Measurements from ENCODE around the gene ADAMTS3.

GRCh38 chr4:72312032-72312650 lies 256.9 kb downstream of the ADAMTS3 start:
- TF ChIP-seq BACH2 (CRISPR knock-in tag; IDR thresholded peaks at IDR 0.05; ENCODE audit: borderline replicate concordance) = no peak
- TF ChIP-seq, protein P1, sequence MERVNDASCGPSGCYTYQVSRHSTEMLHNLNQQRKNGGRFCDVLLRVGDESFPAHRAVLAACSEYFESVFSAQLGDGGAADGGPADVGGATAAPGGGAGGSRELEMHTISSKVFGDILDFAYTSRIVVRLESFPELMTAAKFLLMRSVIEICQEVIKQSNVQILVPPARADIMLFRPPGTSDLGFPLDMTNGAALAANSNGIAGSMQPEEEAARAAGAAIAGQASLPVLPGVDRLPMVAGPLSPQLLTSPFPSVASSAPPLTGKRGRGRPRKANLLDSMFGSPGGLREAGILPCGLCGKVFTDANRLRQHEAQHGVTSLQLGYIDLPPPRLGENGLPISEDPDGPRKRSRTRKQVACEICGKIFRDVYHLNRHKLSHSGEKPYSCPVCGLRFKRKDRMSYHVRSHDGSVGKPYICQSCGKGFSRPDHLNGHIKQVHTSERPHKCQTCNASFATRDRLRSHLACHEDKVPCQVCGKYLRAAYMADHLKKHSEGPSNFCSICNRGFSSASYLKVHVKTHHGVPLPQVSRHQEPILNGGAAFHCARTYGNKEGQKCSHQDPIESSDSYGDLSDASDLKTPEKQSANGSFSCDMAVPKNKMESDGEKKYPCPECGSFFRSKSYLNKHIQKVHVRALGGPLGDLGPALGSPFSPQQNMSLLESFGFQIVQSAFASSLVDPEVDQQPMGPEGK (CRISPR knock-in tag; IDR thresholded peaks at IDR 0.05; ENCODE audit: borderline replicate concordance) = no peak
- TF ChIP-seq TCF4 (CRISPR knock-in tag; IDR thresholded peaks at IDR 0.05; ENCODE audit: borderline replicate concordance) = no peak
- TF ChIP-seq, protein P2, sequence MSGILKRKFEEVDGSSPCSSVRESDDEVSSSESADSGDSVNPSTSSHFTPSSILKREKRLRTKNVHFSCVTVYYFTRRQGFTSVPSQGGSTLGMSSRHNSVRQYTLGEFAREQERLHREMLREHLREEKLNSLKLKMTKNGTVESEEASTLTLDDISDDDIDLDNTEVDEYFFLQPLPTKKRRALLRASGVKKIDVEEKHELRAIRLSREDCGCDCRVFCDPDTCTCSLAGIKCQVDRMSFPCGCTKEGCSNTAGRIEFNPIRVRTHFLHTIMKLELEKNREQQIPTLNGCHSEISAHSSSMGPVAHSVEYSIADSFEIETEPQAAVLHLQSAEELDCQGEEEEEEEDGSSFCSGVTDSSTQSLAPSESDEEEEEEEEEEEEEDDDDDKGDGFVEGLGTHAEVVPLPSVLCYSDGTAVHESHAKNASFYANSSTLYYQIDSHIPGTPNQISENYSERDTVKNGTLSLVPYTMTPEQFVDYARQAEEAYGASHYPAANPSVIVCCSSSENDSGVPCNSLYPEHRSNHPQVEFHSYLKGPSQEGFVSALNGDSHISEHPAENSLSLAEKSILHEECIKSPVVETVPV (CRISPR knock-in tag; IDR thresholded peaks at IDR 0.05) = no peak
- TF ChIP-seq ESRRG (CRISPR knock-in tag; IDR thresholded peaks at IDR 0.05) = no peak
- TF ChIP-seq PPARA (CRISPR knock-in tag; IDR thresholded peaks at IDR 0.05; ENCODE audit: borderline replicate concordance) = no peak
- TF ChIP-seq, protein P3, sequence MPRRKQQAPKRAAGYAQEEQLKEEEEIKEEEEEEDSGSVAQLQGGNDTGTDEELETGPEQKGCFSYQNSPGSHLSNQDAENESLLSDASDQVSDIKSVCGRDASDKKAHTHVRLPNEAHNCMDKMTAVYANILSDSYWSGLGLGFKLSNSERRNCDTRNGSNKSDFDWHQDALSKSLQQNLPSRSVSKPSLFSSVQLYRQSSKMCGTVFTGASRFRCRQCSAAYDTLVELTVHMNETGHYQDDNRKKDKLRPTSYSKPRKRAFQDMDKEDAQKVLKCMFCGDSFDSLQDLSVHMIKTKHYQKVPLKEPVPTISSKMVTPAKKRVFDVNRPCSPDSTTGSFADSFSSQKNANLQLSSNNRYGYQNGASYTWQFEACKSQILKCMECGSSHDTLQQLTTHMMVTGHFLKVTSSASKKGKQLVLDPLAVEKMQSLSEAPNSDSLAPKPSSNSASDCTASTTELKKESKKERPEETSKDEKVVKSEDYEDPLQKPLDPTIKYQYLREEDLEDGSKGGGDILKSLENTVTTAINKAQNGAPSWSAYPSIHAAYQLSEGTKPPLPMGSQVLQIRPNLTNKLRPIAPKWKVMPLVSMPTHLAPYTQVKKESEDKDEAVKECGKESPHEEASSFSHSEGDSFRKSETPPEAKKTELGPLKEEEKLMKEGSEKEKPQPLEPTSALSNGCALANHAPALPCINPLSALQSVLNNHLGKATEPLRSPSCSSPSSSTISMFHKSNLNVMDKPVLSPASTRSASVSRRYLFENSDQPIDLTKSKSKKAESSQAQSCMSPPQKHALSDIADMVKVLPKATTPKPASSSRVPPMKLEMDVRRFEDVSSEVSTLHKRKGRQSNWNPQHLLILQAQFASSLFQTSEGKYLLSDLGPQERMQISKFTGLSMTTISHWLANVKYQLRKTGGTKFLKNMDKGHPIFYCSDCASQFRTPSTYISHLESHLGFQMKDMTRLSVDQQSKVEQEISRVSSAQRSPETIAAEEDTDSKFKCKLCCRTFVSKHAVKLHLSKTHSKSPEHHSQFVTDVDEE (CRISPR knock-in tag; IDR thresholded peaks at IDR 0.05) = no peak
- TF ChIP-seq ARNTL (CRISPR knock-in tag; IDR thresholded peaks at IDR 0.05; ENCODE audit: borderline replicate concordance, low read depth) = no peak
- TF ChIP-seq CSDC2 (CRISPR knock-in tag; IDR thresholded peaks at IDR 0.05) = no peak
- no peak for TF ChIP-seq ZC3H10 (CRISPR knock-in tag; IDR thresholded peaks at IDR 0.05)

Data from SK-N-SH treated with all-trans-retinoic acid at 6 μM for 48 hours (cell line).